Osteocyte (in vitro differentiated cells): ENCODE measurements around the gene ZNF750. TPM values are rescaled to one million over a fixed set of nuclear protein-coding genes. Genes with fewer than 3 reads are reported as not detected.

Experiments
- DNase-seq: peaks from one replicate; pipeline ENCODE4 v3.0.0; 2021; ENCODE audit warnings: mixed read lengths; ENCODE audit not compliant: unreplicated experiment; ENCODE audit errors: extremely low spot score
- H3K27ac Mint-ChIP-seq: one replicate; pipeline ENCODE4 v1.8.0; 2021; ENCODE audit warnings: mild to moderate bottlenecking, mixed read lengths; ENCODE audit not compliant: unreplicated experiment
- H3K27me3 Mint-ChIP-seq: one replicate; pipeline ENCODE4 v1.8.0; 2021; ENCODE audit warnings: mixed read lengths; ENCODE audit not compliant: unreplicated experiment
- H3K36me3 Mint-ChIP-seq: one replicate; pipeline ENCODE4 v1.8.0; 2021; ENCODE audit warnings: mixed read lengths; ENCODE audit not compliant: unreplicated experiment
- H3K4me1 Mint-ChIP-seq: one replicate; pipeline ENCODE4 v1.8.0; 2021; ENCODE audit warnings: mixed read lengths; ENCODE audit not compliant: unreplicated experiment
- H3K4me3 Mint-ChIP-seq: one replicate; pipeline ENCODE4 v1.8.0; 2021; ENCODE audit warnings: mild to moderate bottlenecking, moderate library complexity, mixed read lengths; ENCODE audit not compliant: unreplicated experiment
- H3K9me3 Mint-ChIP-seq: one replicate; pipeline ENCODE4 v1.8.0; 2021; ENCODE audit warnings: mixed read lengths; ENCODE audit not compliant: unreplicated experiment
- CTCF ChIP-seq: fragments of 200-600 bp; sonication (generic); IDR thresholded peaks from 2 replicates; pipeline ENCODE4 v1.5.0; 2021; ENCODE audit warnings: antibody characterized with exemption, mild to moderate bottlenecking, moderate library complexity
- total RNA-seq: library from RNA; stranded (reverse); gene quantifications from 2 replicates; pipeline ENCODE4 v1.2.1, GENCODE V29; 2021

ZNF750 gene
- total RNA-seq, 1 donor from 2014 or later = not detected

GRCh38 chr17:82781894-82782274 lies 57.9 kb downstream of the ZNF750 start:
- H3K27ac Mint-ChIP-seq = no peak overlapping the region

GRCh38 chr17:82780971-82781893 lies 58.6 kb downstream of the ZNF750 start:
- H3K9me3 Mint-ChIP-seq = no peaks in the 10 kb centered on the region
- peaks cover 4% of the 10 kb centered on the region for H3K4me1 Mint-ChIP-seq
- H3K36me3 Mint-ChIP-seq = peaks cover 7% of the 10 kb centered on the region
- no peak for TF ChIP-seq CTCF
- no peak overlapping the region for H3K27ac Mint-ChIP-seq
- no peak for DNase-seq
- H3K27me3 Mint-ChIP-seq = no peaks in the 10 kb centered on the region
- no peak overlapping the region for H3K4me3 Mint-ChIP-seq

More at GRCh38 chr17:82781894-82782274, 57.9 kb downstream of the ZNF750 start:
- H3K27me3 Mint-ChIP-seq = no peaks in the 10 kb centered on the region
- H3K4me3 Mint-ChIP-seq = no peak overlapping the region
- peaks cover 7% of the 10 kb centered on the region for H3K36me3 Mint-ChIP-seq
- peak; percentile 95 for DNase-seq
- H3K9me3 Mint-ChIP-seq = no peaks in the 10 kb centered on the region
- TF ChIP-seq CTCF = peak; percentile 98
- peaks cover 4% of the 10 kb centered on the region for H3K4me1 Mint-ChIP-seq

- TF ChIP-seq CTCF = no peak
- H3K27me3 Mint-ChIP-seq = no peaks in the 10 kb centered on the region
- H3K4me1 Mint-ChIP-seq = peaks cover 4% of the 10 kb centered on the region
- H3K4me3 Mint-ChIP-seq = no peak overlapping the region
- H3K9me3 Mint-ChIP-seq = no peaks in the 10 kb centered on the region
- DNase-seq = no peak
- H3K27ac Mint-ChIP-seq = no peak overlapping the region
- peaks cover 4% of the 10 kb centered on the region for H3K36me3 Mint-ChIP-seq
These were observed 59.6 kb downstream of the ZNF750 start for GRCh38 chr17:82780195-82780594.

- DNase-seq = no peak
- Mint-ChIP-seq H3K4me3 (no peak overlapping the region), H3K36me3 (peaks cover 4% of the 10 kb centered on the region), H3K4me1 (peaks cover 6% of the 10 kb centered on the region), H3K27me3 (no peaks in the 10 kb centered on the region), H3K9me3 (no peaks in the 10 kb centered on the region), H3K27ac (no peak overlapping the region)
- TF ChIP-seq CTCF = no peak
These were observed 60.3 kb downstream of the ZNF750 start for GRCh38 chr17:82779541-82779940.

Other genes starting within 250 kb of the ZNF750 start
- gene WDR45B, start 191.6 kb downstream of the ZNF750 start, total RNA-seq = 75.6 and 78.5 TPM in 2 replicates
- 13.4 and 14.7 TPM in 2 replicates for gene RAB40B, start 141.3 kb downstream of the ZNF750 start, total RNA-seq
- gene FN3KRP, start 123.3 kb downstream of the ZNF750 start, total RNA-seq = 31.7 and 33.0 TPM in 2 replicates
- 22.9 and 25.2 TPM in 2 replicates for gene FN3K, start 104.4 kb downstream of the ZNF750 start, total RNA-seq
- 74.0 and 75.7 TPM in 2 replicates for gene TBCD, start 88.0 kb downstream of the ZNF750 start, total RNA-seq
- 214 and 217 TPM in 2 replicates for gene METRNL, start 239.6 kb upstream of the ZNF750 start, total RNA-seq